SU-DHL-6 (cell line): ENCODE results near the gene RALY.

Experiments
- EZH2phosphoT487 ChIP-seq: fragments of 200-600 bp; sonication (generic), shearing (Covaris generic); conservative IDR thresholded peaks from 2 replicates; pipeline ENCODE4 v1.6.1; 2018; ENCODE audit warnings: mild to moderate bottlenecking, antibody characterized with exemption, low read length, moderate library complexity, mixed read lengths
- TF ChIP-seq, protein P1 (sequence below): fragments of 200-600 bp; sonication (generic); IDR thresholded peaks from one replicate; pipeline ENCODE4 v1.5.1; 2017; ENCODE audit warnings: antibody characterized with exemption, mild to moderate bottlenecking, low read length, moderate library complexity; ENCODE audit not compliant: insufficient read depth, poor library complexity, severe bottlenecking

DNA sequence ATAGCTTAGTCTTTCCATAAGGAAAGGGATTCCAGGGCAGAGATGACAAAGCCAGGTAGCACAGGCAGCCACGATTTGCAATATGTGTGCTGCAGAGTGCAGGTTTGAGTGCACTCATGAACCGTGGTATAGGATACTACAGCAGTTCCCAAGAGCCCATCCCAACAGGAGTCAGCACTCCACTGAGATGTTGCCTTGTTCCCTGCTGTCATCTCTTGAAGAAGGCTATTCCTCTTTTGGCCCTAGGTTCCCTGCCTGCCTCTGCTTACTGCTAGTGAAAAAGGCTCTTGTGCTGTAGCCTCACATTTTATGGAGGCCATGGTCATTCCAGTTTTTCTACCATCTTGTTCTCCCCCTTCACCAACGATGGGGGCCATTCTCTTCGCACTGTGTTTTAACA, 40.2 kb downstream of the RALY start:
- TF ChIP-seq, protein P1, sequence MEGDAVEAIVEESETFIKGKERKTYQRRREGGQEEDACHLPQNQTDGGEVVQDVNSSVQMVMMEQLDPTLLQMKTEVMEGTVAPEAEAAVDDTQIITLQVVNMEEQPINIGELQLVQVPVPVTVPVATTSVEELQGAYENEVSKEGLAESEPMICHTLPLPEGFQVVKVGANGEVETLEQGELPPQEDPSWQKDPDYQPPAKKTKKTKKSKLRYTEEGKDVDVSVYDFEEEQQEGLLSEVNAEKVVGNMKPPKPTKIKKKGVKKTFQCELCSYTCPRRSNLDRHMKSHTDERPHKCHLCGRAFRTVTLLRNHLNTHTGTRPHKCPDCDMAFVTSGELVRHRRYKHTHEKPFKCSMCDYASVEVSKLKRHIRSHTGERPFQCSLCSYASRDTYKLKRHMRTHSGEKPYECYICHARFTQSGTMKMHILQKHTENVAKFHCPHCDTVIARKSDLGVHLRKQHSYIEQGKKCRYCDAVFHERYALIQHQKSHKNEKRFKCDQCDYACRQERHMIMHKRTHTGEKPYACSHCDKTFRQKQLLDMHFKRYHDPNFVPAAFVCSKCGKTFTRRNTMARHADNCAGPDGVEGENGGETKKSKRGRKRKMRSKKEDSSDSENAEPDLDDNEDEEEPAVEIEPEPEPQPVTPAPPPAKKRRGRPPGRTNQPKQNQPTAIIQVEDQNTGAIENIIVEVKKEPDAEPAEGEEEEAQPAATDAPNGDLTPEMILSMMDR, result no peak
- TF ChIP-seq EZH2phosphoT487, result no peak
